ENCODE results near the gene CCNH.

CCNH gene

GRCh38 chr5:87412630-87413342 is at the start of gene CCNH:
TSS of gene CCNH (minus strand) at chr5:87412930. CDS start at chr5:87412794, 136 bp downstream.
- peak; percentile 82 for DNase-seq

DNA sequence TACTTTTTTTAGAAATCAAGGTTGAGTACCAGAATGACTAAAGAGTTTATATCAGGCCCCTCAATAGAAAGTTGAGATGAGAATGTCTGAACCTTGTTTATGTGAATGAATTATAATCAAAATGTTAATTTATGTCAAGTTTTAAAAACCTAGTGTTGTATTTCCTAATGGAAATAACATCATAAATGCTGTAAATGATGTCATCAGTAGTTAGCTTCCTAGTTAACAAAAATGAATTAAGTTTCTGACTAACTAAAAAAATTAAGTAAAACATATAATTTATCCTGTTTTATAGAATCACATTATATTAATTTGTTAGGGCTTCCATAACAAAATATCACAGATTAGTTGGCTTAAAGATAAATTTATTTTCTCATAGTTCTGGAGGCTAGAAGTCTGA is 45.0 kb upstream of the CCNH start:
- no peak for DNase-seq

DNA sequence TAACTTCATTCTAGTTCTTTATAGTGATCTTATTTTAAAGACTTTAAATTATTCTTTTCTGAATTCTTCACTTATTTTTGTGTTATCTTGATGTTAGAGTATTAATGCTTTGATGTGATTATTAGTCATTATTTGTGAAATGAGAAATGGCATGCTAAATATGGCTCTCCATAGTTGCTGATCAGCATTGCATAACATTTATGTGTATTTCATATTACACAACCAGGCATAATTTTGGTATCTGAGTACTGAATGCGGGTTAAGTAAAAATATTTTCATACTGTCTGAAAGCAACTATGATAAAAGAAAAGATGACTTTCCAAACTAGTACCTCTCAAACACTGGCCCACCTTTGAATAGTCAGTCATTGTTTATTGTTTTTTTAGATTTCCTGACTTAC is 41.1 kb upstream of the CCNH start:
- DNase-seq: no peak

DNA sequence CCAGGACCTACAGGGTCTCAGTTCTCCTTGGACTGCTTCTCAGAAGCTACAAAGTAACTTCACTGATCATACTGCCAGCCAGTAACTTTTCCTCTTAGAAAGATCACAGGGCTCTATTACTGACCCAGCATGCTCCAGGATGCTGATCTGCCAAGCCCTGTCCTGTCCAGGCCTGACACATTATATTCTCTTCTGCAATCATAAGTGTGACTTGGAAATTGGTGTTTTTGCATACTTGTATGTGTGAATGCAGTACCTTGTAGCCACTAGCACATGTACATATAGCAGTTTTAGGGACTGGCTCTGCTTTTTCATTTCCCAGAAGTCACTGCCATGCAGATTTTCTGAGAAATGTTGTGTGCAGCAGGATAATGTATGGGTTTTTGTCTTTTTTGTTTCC is 40.1 kb upstream of the CCNH start:
- DNase-seq: no peak

DNA sequence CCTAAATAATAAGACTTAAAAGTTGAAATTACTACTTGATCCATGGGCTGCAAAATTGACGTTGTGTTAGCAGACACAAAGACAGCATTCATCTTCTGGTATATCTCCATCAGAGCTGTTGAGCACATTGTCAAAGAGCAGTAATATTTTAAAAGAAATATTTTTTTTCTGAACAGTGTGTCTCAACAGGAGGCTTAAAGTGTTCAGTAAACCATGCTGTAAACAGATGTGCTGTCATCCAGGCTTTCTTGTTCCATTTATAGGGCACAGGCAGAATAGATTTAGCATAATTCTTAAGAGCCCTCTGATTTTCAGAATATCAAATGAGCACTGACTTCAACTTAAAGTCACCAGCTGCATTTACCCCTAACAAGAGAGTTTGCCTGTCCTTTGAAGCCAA is 29.7 kb upstream of the CCNH start:
- no peak for DNase-seq

DNA sequence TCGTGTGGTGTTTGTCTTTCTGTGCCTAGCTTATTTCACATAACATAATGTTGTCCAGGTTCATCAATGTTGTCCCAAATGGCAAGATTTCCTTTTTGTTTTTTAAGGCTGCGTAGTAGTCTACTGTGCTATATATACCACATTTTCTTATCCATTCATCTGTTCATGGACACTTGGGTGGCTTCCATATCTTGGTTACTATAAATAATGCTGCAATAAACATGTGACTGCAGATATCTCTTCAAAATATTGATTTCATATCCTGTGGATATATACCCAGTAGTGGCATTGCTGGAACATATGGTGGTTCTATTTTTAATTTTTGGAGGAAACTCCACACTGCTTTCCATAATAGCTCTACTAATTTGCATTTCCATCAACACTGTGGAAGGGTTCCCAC is 25.5 kb upstream of the CCNH start:
- DNase-seq: no peak

- DNase-seq: no peak
Observed at GRCh38 chr5:87437724-87438123, 25.0 kb upstream of the CCNH start.

GRCh38 chr5:87435144-87435694 is 22.5 kb upstream of the CCNH start:
- DNase-seq: no peak

DNA sequence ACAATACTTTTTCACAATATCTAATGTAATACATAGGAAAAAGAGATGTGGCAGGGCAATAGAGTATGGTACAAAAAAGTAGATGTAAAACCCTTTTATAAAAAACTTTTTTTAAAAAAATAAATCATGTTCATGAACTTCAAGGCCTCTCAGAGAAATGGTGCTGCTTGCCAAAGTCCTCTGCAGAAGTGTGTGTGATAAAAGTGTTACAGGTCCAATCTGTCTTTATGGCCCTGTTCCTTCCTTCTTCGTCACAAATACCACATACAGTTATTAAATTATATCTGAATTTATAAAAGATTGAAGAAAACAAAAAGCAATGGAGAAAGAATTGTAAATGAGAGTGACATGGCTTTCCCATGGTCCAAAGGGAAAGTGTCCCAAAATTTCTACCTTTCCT is 21.7 kb upstream of the CCNH start:
- no peak for DNase-seq

DNA sequence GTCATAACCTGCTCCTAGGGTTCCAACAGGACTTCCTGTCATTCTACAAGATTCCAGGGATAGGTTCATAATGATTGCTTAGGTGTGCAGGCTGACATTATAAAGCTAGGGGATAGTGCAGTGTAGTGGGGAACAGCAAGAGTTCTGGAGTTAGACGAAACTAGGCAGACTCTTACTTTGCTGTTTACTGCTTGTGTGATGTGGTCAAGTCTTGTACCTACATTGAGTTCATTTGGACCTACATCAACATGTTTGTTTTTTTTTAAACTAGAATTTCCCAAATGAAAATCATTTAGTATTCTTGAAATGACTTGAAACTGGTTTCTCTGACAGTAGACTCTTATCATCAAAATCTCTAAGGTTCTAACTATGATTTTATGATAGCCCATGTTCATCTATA is 21.2 kb upstream of the CCNH start:
- no peak for DNase-seq

DNA sequence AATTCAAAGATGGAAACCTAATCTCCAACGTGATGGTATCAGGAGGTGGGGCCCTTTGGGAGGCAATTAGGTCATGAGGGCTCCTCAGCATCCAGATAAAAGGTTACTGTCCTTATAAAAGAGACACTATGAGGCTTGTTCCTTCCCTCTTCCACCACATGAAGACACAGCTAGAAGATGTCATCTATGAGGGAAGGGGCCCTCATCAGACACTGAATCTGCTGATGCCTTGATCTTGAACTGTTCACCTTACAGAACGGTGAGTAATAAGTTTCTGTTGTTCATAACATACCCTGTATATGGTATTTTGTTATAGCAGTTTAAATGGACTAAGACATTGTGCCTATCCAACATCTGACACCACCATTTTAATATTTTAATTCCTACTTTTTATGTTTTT is 19.7 kb upstream of the CCNH start:
- no peak for DNase-seq

DNA sequence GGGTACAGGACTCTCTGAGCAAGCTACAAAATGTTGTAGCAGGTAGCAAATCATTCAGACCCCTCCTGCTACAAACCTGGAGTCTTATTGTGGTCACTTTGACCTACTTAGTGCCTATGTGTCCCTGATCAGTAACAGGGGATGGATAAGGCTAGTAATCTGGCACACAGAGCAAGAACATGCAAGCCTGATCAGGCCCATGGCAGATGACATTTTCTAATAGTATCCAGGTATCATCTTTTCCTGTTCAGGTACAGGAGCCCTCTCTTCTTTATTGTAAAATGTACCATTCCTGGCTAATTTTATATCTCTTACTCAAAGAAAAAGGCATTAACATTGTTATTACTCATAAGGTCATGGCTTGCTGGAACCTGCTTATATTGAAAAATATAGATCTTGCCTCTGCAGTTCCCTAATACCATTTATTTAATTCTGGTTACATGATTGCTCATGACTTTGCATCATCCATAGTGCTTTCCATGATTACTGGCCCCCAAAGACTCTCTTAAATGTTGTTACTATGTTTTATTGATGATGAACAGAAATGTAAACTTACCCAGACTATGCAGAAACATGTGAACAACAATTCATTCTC is 18.2 kb upstream of the CCNH start:
- no peak for DNase-seq

DNA sequence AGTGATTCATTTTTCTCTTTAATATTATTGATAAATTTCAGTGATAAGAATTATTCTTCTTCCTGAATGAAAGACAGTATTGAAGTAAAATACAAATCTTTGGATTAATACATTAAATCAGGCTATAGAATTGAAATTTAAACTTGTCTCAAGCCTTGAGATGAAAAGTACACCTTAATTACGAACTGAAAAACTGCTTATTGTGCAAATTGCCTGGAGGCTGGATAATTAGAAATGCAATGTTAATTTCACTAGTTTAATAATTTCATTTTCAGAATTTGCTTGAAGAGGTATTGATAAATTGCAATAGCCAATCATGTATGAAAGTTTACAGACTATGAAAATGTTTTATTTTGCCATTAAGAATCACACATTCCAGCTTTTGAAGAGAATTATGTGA is 11.0 kb upstream of the CCNH start:
- DNase-seq: no peak

DNA sequence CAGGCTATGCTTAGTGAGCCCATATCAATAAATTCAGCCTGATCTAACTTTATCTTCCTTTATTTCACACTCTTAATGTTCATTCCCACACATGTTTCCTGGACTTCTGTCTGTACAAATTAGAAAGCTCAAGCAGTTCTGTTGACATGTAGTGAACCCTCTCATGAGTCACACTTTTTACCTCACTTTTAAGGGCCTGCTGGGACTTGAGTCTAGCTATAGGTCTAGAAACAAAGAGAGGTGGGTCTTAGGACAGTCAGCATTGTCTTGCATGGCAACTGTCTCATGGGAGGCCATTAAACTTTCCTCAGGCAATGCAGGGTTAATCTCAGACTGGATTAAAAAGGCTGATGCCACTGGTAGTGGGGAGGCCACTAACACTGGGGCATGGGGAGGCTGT is 8.6 kb upstream of the CCNH start:
- no peak for DNase-seq

- DNase-seq: no peak
Observed at GRCh38 chr5:87418506-87418905, 5.8 kb upstream of the CCNH start.

DNA sequence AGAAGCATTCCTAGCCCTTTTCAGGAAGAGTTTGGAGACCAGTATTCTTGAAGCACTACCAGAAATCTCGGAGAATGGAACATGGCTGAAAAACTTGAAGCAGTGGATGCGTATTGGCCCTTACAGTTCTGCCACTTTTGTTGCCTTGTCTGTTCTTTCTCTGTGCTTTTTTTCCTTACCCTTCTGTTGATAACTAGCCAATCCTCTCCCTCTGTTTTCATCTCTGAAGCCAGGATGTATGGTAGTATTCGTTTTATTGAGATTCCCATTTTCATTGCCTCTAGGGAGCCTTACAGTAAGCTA is 564 bp upstream of the CCNH start:
- no peak for DNase-seq

DNA sequence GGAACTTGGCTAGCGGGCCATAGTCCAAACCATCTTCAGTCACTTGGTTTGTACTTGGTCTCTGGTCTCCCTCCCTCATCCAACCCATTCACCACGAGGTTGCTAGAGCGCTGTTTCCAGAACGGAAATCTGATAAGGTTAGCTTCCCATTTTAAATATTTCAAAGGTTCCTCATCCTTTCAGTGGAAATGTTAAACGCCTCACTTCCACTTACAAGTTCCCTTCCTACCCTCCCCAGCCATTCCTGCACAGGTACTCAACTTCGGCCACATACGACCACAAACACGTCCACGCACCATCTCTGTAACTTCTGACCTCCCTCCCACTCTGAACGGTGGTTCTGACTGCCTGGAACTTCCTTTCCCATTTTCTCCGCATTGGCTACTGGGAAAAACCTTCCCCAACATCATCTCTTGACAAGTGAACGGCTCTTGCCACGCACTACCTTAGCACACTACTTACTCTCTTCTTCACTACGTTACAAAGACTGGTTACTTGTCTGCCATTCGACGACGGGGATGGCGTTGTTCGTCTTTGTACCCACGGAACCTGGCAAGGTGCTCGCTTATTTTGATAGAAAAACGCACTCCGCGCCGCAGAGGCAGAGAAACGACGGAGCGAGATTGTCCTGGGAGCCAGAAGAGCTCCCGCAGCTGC is 629 bp downstream of the CCNH start:
- no peak for DNase-seq

GRCh38 chr5:87411586-87411972 is 1.2 kb downstream of the CCNH start:
- DNase-seq: no peak

GRCh38 chr5:87410931-87411330 is 1.8 kb downstream of the CCNH start:
- no peak for DNase-seq

GRCh38 chr5:87408204-87408603 is 4.5 kb downstream of the CCNH start:
- no peak for DNase-seq

DNA sequence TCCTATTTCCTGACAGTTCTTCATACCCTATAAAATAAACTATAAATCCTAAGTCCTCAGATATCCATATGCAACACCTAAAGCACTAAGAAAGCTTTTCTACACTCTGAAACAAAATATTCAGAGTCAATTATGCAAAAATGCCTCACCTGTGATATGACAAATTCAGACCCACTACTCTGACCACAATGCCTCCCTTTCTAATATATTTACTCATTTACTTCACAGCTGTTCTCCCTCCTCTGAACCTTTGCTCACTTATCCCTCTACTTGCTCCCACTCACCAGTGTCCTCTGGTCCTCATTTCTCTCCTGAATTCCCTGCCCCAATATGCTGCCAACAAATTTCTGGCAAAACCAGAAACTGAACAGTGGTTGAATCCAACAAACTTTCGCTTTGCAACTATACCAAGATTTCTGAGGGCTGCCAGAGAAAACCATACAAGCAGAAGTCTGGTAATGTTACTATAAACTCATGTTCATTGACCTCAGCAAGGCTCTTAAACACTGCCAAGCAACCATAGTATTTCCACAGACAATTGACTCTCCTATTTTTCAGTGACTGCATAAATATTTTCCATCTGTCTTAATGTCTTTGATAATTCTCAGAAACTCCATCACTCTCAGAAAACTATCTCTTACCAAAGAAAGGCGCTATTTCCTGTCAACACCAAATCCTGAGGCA is 7.1 kb downstream of the CCNH start:
- DNase-seq: no peak

DNA sequence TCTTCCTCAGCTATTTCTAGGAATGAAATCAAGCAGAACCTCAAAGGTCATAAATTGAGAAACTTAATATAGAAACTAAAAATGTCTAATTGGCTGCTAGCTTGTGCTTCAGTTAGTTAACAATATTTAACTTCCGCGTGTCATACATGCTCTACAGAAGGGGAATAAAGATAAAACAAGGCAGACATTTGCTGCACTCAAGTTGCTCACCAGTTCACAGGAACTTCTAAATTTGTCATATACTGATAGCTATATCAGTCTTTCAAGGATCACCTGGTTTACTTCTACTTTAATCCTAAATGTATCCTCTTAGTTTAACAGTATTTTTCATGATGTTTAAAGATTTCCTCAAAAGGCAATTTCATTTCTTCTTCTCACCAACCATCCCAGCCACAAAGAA is 8.4 kb downstream of the CCNH start:
- no peak for DNase-seq

DNA sequence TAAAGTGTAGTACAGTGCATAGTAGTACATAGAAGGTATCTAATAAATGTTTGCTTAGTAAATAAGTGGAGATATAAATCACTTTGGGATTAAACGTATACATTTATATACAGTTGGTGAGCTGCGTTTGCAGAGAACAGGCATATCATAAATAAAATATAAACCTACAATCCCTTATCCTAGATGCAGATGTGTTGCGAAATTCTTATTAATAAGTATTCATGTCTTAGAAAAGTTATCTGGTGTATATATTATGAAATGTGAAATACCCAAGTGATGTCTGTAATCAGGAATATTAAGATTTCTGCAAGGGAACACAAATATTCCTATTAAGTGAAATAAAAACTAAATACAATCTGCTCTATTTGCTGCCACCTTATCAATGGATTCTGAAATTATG is 8.8 kb downstream of the CCNH start:
- DNase-seq: no peak

DNA sequence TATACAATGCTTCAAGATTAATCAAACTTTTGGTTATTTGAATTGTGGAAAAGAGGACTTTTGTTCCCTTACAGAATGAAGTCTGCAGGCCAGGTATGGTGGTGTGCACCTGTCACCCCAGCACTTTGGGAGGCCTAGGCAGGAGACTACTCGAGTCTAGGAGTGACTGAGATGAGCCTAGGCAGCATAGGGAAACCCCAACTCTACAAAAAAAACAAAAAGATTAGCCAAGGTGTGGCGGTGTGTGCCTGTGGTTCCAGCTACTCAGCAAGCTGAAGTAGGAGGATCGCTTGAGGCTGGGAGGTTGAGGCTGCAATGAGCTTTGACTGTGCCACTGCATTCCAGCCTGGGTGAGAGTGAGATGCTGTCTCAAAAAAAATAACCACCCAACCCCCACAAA is 9.3 kb downstream of the CCNH start:
- DNase-seq: no peak

Data from DMS153 (cell line).